DMS53 treated with DMSO at 0.1 percent for 48 hours (cell line): ENCODE data around the gene KRTAP10-6.
"Not testable (repeated sequence)": the region's sequence is repeated elsewhere in the genome, so short reads cannot be mapped to it uniquely, and the experiment has no call there.

Experiments used
- DNase-seq: peaks from one replicate; lab custom pipeline; 2025; ENCODE audit not compliant: unreplicated experiment; lab: John Stamatoyannopoulos, UW

KRTAP10-6 gene

DNA sequence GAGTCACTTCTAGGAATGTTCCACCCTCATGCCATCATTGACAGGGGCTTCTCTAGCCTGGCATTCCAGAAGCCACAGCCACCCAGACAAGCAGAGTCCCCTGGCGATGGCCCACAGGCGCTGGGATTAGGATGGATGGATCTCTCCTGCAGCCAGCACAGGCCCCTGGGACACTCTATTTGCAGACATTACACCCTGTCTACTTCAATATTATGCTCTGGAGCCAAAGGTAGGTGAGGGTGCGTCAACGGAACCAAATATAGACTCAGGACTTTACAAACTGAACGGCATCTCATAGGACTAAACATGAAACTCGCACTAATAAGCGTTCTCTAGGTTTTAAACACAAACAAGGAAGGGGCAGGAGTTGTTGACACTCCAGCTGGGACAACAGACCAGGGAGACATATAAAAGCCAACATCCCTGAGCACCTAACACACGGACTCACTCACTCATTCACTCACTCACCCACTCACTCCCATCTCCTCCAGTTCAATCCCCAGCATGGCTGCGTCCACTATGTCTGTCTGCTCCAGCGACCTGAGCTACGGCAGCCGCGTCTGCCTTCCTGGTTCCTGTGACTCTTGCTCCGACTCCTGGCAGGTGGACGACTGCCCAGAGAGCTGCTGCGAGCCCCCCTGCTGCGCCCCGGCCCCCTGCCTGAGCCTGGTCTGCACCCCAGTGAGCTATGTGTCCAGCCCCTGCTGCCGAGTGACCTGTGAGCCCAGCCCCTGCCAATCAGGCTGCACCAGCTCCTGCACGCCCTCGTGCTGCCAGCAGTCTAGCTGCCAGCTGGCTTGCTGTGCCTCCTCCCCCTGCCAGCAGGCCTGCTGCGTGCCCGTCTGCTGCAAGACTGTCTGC, 8.0 kb upstream of the KRTAP10-6 start, which contains the start of gene KRTAP10-7:
Gene KRTAP10-7 (plus strand): TSS at position 480 of the 861 bp plus-strand sequence. CDS start 25 bp downstream, at position 505.
- DNase-seq = not testable (repeated sequence)

DNA sequence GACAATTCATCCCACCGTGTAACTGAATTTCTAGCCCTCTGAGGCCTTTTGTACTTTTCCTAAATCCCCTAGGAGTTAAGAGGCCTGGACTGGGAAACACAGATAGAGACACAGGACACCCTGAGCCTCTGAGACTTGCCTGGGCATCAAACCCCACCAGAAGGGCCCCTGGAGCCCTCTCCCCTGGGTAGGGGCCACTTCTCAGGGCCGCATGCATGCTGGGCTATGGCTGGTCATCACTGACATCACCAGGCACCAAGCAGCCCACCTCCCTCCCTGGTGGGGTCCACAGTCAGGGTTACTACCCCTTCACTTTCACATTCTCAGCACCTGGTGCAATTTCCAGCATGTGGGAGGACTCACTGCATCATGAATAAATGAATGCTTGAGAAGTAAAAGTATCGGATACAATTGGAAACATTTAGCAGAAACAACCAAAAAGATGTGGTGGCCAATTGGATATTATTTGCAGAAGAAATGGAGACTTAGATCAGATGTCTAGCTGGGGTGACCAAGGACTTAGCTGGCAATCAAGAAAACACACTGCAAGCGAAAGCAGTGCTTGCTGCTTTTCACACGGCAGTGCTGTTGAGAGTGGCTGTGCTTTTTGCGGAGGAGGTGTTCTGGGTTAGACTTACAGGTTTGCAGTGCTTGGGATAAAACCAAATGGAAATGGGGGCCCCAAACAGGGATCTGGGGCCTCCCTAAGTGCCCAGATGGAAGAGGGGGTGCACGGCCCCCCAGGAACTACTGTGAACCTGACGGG, 7.1 kb upstream of the KRTAP10-6 start:
- no peak for DNase-seq

DNA sequence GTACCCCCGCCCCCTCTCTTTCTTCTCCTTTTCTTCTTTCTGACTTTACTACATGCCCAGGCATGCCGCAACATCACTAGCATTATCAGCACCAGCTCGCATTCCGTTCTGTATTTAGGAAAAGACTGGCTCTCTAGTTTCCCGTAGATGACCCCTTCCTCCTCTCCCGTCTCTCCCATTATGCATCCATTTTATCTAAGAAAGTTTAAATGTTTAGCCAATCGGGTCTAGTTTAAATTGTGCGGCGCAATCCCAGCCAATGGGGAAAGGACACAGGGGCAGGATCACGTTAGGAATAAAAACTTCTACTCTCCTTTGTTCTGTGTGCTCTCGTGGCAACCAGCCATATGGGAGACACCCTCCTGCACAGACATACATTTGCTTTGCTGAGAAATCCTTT, 5.8 kb upstream of the KRTAP10-6 start:
- DNase-seq = no peak

DNA sequence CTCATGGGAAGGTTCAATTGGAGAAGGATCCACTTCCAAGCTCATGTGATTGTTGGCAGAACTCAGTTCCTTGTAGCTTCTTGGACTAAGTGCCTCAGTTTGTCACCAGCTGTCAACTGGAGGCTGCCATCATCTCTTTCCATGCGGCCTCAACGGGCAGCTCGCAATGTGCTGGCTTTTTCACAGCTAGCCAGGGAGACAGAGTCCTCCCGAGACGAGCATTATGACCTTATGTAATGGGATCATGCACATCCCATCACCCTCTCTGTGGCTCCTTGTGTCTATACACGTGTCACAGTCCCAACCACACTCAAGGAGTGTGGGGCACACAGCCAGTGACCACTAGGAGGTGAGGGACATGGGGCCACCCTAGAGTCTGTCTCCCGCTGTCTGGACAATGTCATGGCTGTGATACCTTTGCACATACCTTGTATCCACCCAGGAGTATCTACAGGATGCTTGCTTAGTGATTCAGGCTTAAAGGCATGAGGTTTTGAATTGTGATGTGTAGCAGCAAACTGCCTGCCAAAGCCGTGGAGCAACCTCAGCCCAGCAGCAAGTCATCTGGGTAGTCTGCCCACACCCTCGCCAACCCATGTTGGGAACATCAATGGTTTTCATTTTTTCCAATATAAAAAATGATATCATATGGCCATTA, 3.9 kb upstream of the KRTAP10-6 start:
- DNase-seq = no peak

DNA sequence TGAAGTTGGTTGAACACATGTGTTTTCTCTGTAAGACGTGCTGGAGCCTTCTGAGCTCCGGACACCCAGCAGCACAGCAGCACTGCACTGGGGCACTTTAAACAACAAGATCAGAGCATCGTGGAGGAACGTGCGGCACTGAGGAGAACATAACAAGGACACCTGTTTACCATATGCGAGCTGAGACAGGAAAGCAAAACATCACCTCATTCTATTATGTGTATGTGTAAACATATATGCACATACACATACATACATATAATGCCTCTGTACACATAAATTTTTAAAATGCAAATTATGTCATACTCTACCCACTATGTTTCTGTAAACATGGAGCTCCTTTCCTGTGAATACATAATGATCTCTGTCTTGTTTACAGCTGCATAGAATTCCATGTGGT, 3.2 kb upstream of the KRTAP10-6 start:
- no peak for DNase-seq

DNA sequence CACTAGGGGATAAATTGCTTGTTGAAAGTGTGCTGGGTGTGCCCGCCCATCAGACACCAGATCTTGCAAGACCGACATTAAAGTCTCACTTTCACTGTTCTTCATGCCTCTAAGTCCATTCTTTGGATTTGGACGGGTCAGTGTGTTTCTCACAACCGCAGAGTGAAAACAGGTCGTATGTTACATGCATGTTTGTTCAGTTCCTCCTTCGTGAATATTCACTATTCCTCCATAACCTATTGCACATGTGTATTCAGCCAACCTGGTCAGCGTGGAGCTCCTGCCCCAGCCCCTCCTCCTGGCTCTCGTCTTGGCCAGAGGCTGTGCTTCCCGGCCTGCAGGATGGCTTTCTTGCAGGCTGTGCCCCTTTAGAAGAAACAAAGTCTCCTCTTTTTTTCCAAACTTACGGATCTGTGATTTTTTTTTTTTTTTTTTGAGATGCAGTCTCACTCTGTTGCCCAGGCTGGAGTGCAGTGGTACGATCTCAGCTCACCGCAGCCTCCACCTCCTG, 2.2 kb upstream of the KRTAP10-6 start:
- DNase-seq = no peak

DNA sequence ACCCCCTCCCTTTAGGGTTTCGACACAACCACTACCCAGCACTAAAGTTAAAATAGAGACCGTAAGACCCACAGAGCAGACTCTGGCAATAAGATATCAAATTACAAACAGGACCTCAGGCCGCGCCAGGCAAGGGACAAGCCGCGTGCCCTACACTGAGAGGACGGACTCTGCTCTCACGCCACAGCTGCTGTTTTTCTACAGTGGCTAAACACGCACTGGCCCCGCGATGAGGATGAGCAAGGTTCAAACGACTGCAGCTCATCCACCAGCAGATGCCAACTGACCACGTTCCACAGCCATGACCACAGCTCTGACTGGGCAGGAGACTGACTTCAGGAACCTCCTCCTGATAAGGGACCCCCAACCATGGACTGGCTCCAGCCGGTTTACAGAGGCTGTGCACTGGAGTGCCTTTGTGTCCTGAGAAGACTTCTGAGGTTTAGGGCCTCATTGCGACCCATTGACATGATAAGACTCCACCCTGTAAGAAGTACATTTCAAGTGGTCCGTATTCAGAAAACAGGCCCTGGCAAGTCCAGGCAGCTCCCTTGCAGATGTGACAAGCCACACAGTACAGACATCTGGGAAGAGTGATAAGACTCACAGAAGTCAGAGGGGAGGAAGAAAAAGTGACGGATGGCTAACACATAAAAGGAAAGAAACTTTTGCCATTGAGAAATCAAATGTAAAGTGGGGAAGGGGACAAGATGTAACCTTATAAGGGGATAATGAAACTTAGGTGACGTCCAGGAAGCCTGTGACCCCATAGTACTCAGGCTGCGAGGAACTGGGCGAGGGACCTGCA, 1.5 kb upstream of the KRTAP10-6 start:
- DNase-seq = no peak

DNA sequence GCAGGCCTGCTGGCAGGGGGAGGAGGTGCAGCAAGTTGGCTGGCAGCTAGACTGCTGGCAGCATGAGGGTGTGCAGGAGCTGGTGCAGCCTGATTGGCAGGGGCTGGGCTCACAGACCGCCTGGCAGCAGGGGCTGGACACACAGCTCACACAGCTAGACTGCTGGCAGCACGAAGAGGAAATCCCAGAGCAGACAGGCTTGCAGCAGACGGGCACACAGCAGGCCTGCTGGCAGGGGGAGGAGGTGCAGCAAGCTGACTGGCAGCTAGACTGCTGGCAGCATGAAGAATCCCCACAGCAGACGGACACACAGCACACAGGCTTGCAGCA, 539 bp downstream of the KRTAP10-6 start:
- not testable (repeated sequence) for DNase-seq

DNA sequence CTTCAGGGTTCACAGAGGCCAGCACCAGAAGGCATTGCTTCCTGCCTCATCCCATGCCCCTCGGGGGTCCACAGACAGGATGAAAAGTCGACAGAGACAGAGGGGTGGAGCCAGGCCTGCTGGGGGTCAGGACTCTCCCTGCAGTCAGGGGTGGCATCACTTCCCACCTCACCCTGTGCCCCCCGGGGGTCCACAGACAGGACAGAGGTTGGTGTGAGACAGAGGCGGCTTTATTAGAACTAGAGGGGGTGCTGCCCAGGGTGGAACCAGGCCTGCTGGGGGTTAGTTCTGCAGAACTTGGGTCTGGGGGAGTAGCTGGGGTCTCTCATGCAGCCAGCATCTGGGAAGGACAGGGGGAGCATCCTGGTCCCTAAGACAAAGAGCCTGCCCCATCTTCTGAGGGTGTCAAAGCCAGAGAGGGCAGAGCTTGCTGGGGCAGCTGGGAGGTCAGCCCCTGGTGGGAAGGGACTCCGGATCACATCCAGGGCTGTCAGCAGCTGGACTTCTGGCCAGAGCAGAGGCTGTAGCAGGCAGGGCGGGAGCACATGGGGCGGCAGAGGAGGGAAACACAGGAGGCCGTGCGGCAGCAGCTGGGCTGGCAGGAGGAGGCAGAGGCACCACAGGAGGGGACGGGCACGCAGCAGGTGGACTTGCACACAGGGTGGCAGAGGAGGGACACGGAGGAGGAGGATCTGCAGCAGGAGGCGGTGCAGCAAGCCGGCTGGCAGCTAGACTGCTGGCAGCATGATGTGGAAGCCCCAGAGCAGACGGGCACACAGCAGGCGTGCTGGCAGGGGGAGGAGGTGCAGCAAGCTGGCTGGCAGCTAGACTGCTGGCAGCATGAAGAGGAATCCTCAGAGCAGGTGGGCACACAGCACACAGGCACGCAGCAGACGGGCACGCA, 1.2 kb downstream of the KRTAP10-6 start:
- DNase-seq = not testable (repeated sequence)

DNA sequence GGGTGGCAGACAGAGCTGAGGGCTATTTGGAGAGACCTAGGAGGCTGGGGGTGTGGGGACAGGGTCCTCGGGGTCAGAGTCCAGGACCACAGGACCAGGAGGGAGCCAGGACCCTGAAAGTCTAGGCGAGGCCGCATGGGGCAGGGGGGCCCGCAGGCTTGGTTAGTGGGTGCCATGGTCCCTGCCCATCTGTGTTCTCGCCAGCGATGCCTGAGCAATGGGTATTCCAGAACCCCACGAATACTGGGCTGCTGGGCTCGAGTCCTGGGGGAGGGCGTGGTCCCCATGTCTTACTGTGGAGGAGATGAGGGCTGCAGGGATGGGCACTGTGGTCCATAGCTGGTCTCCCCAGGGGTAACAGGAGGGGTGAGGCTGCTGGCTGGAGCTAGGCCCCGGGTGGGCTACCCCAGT, 2.0 kb downstream of the KRTAP10-6 start:
- DNase-seq = no peak

DNA sequence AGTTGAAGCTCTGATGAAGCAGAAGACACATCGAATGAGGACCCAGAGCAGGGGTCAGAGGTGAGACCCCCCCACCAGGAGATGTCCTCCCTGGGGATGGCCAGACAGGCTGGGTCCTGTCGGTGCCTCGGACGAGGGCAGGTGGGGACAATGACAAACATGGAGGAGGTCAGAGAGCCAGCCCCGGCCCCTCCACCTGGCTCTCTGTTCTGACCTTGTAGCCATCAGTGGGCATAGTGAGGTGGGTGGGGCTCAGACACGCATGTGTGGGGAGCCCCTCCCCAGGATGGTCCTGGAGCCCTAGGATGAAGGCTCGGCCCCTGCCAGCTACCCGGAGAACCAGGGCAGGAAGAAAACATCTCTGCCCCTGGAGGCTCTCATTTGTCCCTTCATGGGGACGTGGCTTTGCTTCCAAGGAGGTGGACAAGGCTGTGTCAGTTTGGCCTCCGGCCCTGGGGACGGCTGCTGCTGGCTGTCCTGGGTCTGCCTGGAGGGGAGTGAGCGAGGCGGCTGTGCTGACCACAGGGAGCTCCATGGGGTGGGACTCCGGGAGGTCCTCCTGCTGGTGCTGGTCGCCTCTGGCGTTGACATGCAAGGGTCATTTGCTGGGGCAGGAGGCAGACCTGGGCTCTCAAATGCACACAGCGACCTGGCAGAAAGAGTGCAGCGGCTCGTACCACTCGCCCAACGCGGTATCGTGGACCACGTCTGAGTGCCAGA, 2.6 kb downstream of the KRTAP10-6 start:
- no peak for DNase-seq

DNA sequence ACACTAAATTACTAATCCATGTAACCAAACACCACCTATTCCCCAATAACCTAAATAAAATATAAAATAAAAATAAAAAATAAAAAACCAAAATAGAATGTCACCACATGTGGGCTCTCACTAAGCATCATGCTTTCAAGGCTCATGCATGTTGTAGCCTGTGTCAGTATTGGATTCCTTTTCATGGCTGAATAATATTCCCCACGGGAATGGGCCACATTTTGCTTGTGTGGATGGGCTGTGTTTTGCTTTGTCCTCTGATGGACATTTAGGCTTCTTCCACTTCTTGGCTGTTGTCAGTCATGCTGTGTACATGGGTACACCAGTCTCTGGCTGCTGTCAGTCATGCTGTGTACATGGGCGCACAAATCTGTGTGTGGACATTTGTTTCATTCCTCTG, 3.2 kb downstream of the KRTAP10-6 start:
- DNase-seq = no peak

DNA sequence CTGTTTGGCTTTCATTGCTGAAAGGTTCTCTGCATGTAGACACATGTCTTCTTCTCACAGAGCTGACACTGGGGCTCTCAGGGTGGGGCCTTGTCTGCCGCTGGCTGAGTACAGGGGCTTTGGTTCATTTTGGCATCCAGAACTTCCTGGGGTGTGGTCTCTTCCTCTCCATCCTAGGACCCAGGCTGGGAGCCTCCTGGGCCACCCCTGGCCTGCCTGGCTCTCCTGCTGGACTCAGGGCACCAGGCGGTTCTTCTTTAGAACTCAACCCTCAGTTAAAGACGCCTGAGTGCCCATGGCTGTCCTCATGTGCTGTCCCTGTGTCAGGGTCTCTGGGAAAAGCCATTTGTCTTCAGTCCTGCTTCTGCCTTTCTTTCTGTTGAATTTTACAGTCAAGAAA, 6.4 kb downstream of the KRTAP10-6 start:
- no peak for DNase-seq

DNA sequence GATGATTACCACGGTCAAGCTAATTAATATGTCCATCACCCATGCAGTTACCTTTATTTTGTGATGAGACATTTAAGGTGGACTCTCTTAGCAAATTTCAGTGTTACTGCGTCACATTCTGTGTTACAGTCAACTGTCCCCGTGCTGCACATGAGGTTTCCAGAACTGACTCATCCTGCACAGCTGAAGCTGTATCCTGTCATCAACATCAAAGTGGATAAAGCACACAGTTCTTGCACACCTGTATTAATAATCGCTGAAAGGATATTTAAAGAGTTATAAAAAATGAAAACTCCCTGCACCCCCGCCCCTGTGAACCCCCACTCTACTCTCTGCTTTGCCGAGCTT, 8.5 kb downstream of the KRTAP10-6 start:
- DNase-seq = no peak

DNA sequence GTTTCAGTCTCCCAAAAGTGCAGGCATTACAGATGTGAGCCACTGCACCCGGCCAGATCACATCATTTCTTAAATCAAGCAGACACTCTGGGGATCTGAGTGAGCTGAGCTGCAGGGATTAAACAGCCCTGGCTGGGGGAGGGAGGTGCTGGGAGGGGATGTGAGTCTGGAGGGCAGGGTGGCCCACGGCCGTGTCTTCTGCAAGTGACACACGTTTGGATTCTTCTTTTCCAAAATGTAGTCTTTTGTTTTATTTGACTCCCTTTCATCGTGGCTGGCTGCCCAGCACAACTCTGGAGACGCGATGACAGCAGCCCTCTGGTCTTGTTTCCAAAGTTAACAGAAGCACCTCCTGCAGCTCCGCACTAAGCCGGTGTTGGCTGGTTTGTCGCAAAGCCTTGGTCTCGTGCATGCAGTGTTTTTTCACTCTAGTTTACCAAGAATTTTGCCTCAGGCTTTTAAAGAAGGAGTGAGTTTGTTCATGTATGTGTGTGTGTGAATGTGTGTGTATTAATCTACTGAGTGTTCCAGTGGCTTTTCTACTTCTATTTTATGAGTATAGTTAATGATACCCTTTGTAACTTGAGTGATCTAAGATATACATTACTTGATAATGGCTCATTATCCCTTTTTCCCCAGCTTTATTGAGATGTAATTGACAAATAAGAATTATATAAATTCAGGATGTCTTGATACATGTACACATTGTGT, 9.1 kb downstream of the KRTAP10-6 start:
- no peak for DNase-seq

DNA sequence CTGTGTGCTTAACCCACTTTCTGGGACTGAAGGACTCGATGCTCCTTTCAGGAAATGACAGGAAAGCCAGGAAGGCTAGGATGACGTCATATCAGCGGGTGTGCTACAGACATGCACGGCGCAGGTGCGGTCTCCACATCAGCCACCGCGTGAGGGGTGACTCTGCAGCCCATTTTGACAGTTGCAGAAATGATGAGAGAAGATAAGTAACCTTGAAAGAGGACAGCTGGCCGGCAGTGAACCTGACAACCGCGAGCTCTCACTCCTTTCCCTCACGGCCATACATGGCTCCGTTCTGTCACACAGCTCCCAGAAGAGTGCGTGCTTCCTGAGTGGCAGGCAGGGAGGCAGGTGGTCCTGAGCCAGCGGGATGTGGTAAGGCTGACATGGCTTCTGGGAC, 10.2 kb downstream of the KRTAP10-6 start:
- no peak for DNase-seq

DNA sequence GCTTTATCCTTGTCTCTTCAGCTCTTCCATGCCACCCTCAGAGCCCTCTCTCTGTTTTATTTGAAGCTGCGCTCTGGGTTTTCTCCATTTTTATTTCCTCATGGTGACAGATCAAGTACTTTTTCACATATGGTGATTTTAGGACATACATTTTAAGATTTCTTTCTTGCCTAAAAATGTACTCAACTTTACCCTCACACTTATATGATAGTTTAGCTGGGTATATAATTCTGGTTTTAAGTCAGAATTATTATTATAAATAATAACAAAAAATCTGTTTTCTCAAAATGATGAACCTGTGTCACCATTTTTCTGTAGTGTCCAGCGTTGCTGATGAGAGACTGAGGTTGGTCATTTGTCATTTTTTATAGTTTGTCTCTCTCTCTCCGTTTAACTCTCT, 11.1 kb downstream of the KRTAP10-6 start:
- DNase-seq = no peak

DNA sequence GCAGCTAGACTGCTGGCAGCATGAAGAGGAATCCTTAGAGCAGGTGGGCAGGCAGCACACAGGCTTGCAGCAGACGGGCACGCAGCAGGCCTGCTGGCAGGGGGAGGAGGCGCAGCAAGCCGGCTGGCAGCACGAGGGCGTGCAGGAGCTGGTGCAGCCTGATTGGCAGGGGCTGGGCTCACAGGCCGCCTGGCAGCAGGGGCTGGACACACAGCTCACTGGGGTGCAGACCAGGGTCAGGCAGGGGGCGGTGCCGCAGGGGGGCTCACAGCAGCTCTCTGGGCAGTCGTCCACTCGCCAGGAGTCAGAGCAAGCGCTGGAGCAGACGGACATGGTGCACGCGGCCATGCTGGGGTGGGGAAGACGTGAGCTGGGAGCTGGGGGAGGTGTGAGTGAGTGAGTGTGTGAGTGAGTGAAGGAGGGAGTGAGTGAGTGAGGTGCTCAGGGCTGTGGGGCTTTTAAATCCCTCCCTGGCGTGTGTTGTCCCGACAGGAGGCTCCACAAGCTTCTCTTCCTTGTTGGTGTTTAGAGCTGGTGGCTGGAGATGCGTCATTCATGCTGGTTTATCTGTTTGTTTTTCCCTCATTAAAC, 12.0 kb downstream of the KRTAP10-6 start, which contains the start of gene KRTAP10-5:
Gene KRTAP10-5 (minus strand): TSS at position 374 of the 591 bp plus-strand sequence. CDS start 26 bp downstream, at position 348.
- peak; percentile 29 for DNase-seq
